NCI-H2081 treated with DMSO at 0.1 percent for 48 hours (cell line): ENCODE results near the gene ZNF606.

Experiments used
- DNase-seq: peaks from one replicate; lab custom pipeline; 2025; lab: John Stamatoyannopoulos, UW

ZNF606 gene

DNA sequence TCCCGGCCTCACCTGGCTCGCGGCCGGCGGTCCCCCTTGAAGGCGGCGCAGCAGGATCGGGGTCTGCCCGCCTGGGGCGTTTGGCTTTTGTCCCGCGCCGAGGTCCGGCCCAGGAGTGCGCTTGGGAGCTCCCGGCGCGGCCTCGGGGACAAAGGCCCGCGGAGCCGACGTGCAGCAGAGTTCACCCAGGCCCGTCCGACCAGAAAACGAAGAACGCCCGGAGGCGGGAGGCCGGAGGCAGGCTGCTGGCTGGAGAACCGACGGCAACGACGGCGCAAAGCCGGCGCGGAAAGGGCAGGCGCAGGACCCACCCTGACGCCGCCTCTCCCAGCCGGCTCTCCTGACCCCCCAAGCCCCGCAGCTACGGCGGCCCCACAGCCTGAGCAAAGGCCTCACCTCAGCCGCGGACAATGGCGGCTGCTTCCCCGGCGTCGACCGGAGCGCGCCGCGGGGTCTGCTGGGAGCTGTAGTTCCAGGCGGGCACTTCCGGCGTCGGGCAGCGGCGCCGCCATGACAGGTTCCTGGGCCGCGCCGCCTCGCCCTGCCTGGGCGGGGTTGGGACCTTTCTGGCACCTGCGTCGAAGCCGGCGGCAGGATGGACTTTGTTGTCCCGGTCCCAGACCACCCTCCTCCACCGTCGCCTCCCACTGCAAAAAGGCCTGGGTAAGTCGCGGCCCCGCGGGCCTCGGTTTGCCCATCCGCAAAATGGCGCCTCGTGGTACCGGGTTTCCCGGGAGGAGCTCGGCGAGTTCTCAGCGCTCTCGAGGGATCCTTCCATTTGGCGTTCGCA lies at the start of gene ZNF606:
Gene ZNF606 (minus strand): TSS at position 437 of the 790 bp plus-strand sequence. CDS start 1,501 bp downstream, outside the sequence.
- no peak for DNase-seq

- DNase-seq: no peak
Measured at GRCh38 chr19:58052256-58052655, 49.6 kb upstream of the ZNF606 start.

- DNase-seq: no peak
Measured at GRCh38 chr19:58047672-58048071, 45.1 kb upstream of the ZNF606 start.

DNA sequence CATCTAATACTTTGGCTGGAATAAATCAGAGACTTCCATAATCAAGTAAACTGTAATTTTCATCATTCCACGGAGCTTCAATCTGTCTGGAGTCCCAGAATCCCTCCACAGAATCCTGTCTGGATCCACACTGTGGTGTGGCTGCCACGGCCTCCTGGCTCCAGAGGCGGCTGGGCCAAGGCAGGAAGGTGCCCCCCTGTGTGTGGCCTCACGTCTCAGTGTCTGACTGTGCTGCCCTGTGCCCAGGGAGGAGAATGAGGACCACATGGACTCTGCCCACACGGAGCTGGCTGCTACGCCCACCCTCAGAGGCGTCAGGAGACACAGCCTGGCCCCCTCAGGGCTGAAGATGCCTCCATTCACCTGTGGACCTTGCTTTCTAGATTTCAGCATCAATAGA lies 44.2 kb upstream of the ZNF606 start:
- no peak for DNase-seq

GRCh38 chr19:58045411-58046050 lies 42.9 kb upstream of the ZNF606 start:
- no peak for DNase-seq

DNA sequence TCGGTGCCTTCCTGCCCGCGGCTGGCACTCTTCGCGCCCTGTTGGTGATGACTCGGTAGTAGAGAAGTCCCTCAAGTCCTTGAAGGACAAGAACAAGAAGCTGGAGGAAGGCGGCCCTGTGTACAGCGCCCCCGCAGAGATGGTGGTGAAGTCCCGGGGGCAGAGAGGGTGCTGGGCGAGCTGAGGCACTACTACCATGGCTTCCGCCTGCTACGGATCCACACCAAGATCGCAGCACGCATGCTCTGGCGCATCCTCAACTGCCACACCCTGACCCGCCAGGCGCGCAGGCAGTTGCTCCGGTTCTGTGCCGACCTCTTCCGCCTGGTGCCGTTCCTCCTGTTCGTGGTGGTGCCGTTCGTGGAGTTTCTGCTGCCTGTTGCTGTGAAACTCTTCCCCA lies 42.3 kb upstream of the ZNF606 start:
- DNase-seq: no peak

GRCh38 chr19:58044391-58044790 lies 41.8 kb upstream of the ZNF606 start:
- DNase-seq: no peak

- no peak for DNase-seq
Measured at GRCh38 chr19:58042495-58043340, 40.1 kb upstream of the ZNF606 start.

- no peak for DNase-seq
Measured at GRCh38 chr19:58040751-58041525, 38.3 kb upstream of the ZNF606 start.

GRCh38 chr19:58038688-58039204 lies 36.1 kb upstream of the ZNF606 start:
- no peak for DNase-seq

- no peak for DNase-seq
Measured at GRCh38 chr19:58037927-58038687, 35.5 kb upstream of the ZNF606 start.

- no peak for DNase-seq
Measured at GRCh38 chr19:58035863-58036262, 33.2 kb upstream of the ZNF606 start.

GRCh38 chr19:58034477-58034793 lies 31.8 kb upstream of the ZNF606 start:
- DNase-seq: no peak

- DNase-seq: no peak
Measured at GRCh38 chr19:58033741-58034476, 31.3 kb upstream of the ZNF606 start, which contains the start of gene ZSCAN1. Gene ZSCAN1 (plus strand): TSS chr19:58034025. CDS start chr19:58037837, 3,812 bp downstream.

DNA sequence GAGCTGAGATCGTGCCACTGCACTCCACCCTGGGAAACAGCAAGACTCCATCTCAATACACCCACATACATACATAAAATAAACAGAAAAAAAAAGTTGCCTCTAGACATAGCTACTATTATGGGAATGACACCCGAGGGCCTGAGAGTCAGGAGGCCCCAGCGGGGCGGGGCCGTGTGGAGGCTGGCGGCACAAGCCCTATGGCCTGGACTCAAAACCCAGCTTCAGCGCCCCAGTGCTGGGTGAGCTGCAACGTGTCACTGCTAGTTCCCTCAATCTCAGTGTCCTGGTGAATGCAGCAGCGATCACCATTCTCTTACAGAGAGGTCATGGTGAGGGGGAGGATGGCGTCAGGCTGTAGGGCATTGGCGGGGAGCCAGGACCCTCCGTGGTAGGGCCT lies 22.0 kb upstream of the ZNF606 start:
- DNase-seq: no peak

DNA sequence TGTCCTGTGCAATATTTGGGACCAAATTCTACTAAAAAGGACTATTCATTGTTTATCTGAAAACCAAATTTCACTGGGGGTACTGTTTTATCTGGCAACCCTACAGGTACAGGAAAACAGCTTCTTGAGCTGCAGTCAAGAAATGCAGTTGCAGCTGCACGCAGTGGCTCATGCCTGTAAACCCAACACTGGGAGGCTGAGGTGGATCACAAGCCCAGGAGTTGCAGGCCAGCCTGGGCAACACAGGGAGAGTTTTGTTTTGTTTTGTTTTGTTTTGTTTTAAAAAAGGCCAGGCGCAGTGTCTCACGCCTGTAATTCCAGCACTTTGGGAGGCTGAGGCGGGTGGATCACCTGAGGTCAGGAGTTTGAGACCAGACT lies 19.7 kb upstream of the ZNF606 start:
- no peak for DNase-seq

DNA sequence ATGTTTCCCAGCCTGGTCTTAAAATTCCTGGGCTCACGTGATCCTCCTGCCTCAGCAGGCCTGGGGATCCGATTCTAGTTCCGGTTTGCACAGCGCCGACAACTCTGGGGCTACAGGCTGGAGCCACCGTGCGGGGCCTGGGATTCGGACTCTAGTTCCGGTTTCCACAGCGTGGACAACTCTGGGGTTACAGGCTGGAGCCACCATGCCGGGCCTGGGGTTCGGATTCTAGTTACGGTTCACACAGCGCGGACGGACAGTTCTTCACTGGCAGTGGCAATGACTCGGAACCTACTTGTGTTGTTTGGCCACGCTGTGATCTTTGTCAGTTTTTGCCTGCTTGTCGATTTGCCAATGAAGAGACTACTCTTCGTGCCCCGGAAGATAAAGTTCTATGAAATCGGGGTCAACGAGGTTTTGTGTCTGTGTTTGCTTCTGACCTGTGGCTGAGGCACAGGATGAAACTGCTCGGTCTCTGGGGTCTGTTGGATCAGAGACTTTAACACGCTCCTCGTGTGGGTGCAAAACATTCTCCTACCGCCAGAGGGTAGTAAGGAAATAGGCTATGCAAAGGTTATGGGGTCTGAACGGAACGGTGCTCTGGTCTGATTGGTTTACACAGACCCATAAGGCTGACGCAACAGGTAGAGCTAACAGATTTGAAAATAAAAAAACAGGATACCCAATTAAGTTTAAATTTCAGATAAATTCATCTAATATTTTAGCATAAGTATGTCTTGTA lies 19.1 kb upstream of the ZNF606 start:
- DNase-seq: no peak

- no peak for DNase-seq
Measured at GRCh38 chr19:58020129-58020528, 17.5 kb upstream of the ZNF606 start.

DNA sequence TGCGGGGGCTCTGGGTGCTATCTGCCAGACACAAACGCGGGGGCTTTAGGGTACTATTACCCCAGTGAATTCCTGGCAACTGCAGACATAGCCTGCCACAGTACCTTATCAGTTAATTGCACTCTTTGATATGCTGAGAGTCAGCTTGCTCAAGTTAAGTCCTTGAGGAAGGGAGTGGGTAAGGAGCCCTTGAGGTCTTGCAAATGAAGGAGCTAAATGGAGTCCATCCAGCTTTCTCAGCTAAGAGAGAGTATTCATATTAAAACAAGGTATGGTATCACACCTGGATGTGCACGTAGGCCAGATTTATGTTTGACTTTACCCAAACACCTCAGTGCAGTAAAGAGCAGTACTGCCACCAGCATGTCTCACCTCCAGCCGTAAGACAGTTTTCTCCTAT lies 11.5 kb upstream of the ZNF606 start:
- DNase-seq: no peak

DNA sequence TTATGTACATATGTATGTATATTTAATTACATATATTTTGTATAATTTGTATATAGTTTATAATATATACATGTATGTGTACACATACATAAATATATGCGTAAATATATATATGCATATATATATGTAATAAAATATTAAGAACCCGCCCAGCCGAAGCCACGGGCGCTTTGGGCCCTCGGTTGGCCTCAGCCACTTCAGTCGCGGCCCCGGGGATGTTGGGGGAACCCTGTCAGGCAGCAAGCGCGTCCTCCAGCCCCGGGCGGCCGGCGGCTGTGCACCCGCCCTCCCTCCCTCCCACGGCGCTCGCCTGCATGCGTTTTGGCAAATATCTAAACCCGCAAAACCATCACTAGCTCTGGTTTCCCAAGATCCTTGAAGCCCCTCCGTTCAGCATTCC lies 7.9 kb upstream of the ZNF606 start:
- no peak for DNase-seq
